ENCODE data around the gene ZNF491. TPM values are rescaled to one million over a fixed set of nuclear protein-coding genes. Genes with fewer than 3 reads are reported as not detected.
A peak's percentile ranks its signal among the peaks of the same experiment; 100 is the strongest.

Gene ZNF491
- total and polyA plus RNA-seq, 9 of the 15 experiments (the other 6 are each of a cell fraction or from before 2014, with no cell fraction given) = 0.19 to 0.95 (median 0.39) TPM; not detected in 1

DNA sequence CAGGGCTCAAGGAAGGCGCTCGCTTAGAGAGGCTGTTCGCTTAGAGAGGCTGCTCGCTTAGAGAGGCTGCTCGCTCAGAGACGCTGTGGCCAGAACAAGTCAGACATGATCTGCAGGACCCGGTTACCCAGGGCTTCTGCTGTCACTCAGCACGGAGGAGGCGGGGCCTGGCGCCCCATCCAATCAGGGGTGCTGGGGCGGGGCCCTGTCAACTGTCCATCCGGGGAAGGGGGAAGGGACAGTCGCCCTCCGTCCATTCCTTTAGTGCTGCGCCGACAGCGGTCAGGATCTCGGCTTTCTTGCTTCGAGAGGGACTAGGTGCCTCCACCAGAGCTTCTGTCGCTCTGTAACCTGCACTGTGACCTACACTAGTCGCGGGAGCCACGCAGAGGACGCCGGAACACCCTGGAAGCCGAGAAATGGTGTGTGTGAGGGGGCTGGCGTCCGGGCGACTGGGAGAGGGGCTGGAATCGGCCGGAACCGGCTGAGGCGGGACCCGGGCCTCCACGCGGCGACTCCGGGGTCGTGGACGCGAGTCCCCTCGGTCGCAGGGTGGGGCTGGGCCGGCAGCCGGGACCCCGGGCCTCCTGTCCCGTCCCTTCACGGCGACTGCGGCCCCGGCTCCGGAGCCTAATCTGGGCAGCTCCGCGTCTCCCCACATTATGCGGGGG lies 15.8 kb downstream of the ZNF491 start, which contains the start of gene ZNF440 (continued):
- TF ChIP-seq NCOA4 (IDR thresholded peaks at IDR 0.05; ENCODE audit: partially characterized antibody) = no peak
- no peak; the same call in 1 of the 2 replicates for TF ChIP-seq CTBP1 (IDR thresholded peaks at IDR 0.05; ENCODE audit: borderline replicate concordance)
- no peak for TF ChIP-seq STAT5B (CRISPR knock-in tag; IDR thresholded peaks at IDR 0.05)
- TF ChIP-seq, protein P1, sequence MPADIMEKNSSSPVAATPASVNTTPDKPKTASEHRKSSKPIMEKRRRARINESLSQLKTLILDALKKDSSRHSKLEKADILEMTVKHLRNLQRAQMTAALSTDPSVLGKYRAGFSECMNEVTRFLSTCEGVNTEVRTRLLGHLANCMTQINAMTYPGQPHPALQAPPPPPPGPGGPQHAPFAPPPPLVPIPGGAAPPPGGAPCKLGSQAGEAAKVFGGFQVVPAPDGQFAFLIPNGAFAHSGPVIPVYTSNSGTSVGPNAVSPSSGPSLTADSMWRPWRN (IDR thresholded peaks at IDR 0.05; ENCODE audit: low read depth) = no peak
- TF ChIP-seq EZH2 (IDR thresholded peaks at IDR 0.05; ENCODE audit: borderline replicate concordance, low read depth, low read length) = no peak
- 0 out of 2 replicates have a peak, but pooled peaks have one; percentile 16 for TF ChIP-seq ZNF830 (CRISPR knock-in tag; IDR thresholded peaks at IDR 0.05)
- TF ChIP-seq SIRT6 (IDR thresholded peaks at IDR 0.05; ENCODE audit: low read depth, low read length) = no peak
- TF ChIP-seq POLR2AphosphoS5 (IDR thresholded peaks at IDR 0.05; ENCODE audit: control insufficient read depth, insufficient read depth, low read depth, low read length) = peak; percentile 94
- peak; percentile 67; the same call in 1 of the 2 replicates for TF ChIP-seq NR2C2 (CRISPR knock-in tag; IDR thresholded peaks at IDR 0.05)
- TF ChIP-seq NR2C2 (tag; IDR thresholded peaks at IDR 0.05) = no peak
- no peak for TF ChIP-seq HNRNPL (IDR thresholded peaks at IDR 0.05; ENCODE audit: low read depth, low read length)
- TF ChIP-seq, protein P2, sequence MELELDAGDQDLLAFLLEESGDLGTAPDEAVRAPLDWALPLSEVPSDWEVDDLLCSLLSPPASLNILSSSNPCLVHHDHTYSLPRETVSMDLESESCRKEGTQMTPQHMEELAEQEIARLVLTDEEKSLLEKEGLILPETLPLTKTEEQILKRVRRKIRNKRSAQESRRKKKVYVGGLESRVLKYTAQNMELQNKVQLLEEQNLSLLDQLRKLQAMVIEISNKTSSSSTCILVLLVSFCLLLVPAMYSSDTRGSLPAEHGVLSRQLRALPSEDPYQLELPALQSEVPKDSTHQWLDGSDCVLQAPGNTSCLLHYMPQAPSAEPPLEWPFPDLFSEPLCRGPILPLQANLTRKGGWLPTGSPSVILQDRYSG (tag; conservative IDR thresholded peaks at IDR 0.05; ENCODE audit: low read depth) = no peak
- no peak for TF ChIP-seq SRSF7 (optimal IDR thresholded peaks at IDR 0.05; ENCODE audit: low read depth, low read length)
- TF ChIP-seq, protein P3, sequence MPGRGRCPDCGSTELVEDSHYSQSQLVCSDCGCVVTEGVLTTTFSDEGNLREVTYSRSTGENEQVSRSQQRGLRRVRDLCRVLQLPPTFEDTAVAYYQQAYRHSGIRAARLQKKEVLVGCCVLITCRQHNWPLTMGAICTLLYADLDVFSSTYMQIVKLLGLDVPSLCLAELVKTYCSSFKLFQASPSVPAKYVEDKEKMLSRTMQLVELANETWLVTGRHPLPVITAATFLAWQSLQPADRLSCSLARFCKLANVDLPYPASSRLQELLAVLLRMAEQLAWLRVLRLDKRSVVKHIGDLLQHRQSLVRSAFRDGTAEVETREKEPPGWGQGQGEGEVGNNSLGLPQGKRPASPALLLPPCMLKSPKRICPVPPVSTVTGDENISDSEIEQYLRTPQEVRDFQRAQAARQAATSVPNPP (IDR thresholded peaks at IDR 0.05; ENCODE audit: borderline replicate concordance, insufficient read depth, insufficient read length) = no peak
- TF ChIP-seq ZNF561 (CRISPR knock-in tag; conservative IDR thresholded peaks at IDR 0.05) = no peak
- TF ChIP-seq RBBP5 (IDR thresholded peaks at IDR 0.05; ENCODE audit: borderline replicate concordance, insufficient read depth, low read length, poor library complexity, severe bottlenecking) = no peak
- TF ChIP-seq SMC3 (conservative IDR thresholded peaks at IDR 0.05; ENCODE audit: insufficient read depth, low read depth, low read length) = no peak
- TF ChIP-seq SNIP1 (IDR thresholded peaks at IDR 0.05; ENCODE audit: low read depth) = no peak
- no peak for TF ChIP-seq HDGF (IDR thresholded peaks at IDR 0.05)
- TF ChIP-seq PHB2 (IDR thresholded peaks at IDR 0.05; ENCODE audit: low read depth) = no peak
- no peak for TF ChIP-seq MAFF (IDR thresholded peaks at IDR 0.05; ENCODE audit: low read length)
- TF ChIP-seq PHTF2 (CRISPR knock-in tag; IDR thresholded peaks at IDR 0.05) = no peak
- TF ChIP-seq HOXB6 (CRISPR knock-in tag; IDR thresholded peaks at IDR 0.05; ENCODE audit: borderline replicate concordance) = no peak
- TF ChIP-seq SIN3A (IDR thresholded peaks at IDR 0.05; ENCODE audit: borderline replicate concordance in 2 of 2, control insufficient read depth in 1 of 2, low read depth in 2 of 2, low read length in 2 of 2) = peak in 1 of 2 experiments; percentile 50; a peak in 1 of 4 replicates
- no peak for TF ChIP-seq DDX20 (tag; IDR thresholded peaks at IDR 0.05; ENCODE audit: low read depth)
- TF ChIP-seq, protein P4, sequence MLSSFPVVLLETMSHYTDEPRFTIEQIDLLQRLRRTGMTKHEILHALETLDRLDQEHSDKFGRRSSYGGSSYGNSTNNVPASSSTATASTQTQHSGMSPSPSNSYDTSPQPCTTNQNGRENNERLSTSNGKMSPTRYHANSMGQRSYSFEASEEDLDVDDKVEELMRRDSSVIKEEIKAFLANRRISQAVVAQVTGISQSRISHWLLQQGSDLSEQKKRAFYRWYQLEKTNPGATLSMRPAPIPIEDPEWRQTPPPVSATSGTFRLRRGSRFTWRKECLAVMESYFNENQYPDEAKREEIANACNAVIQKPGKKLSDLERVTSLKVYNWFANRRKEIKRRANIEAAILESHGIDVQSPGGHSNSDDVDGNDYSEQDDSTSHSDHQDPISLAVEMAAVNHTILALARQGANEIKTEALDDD (IDR thresholded peaks at IDR 0.05) = no peak

Measured in K562 (cell line).